A673 (cell line): ENCODE data around the gene TMEM44. TPM values are rescaled to one million over a fixed set of nuclear protein-coding genes. Genes with fewer than 3 reads are reported as not detected.

ENCODE experiments used
- BruUV-seq: library from RNA; stranded (reverse); fragments of 400-500 nt; replicated peaks from 2 replicates; lab custom pipeline; 2021; lab: Mats Ljungman, UMichigan
- CTCF ChIA-PET: fragments of 300-600 bp; sonication (Branson Sonifier 250); formaldehyde crosslinking; loops from one replicate; lab custom pipeline; 2022; ENCODE audit warnings: antibody characterized with exemption; lab: Charles Lee
- POLR2A ChIA-PET: fragments of 300-600 bp; sonication (Branson Sonifier 250); formaldehyde crosslinking; loops from one replicate; lab custom pipeline; 2022; ENCODE audit warnings: antibody characterized with exemption; ENCODE audit not compliant: low non-redundant PET; lab: Charles Lee
- DNase-seq: peaks from one replicate; pipeline ENCODE4 v3.0.0-alpha.2; 2015; ENCODE audit warnings: low spot score
- H3K27ac ChIP-seq: fragments of 200-600 bp; sonication (generic); 2 replicates; pipeline ENCODE4 v1.5.1; 2016; ENCODE audit warnings: mixed run types, low read depth, mild to moderate bottlenecking, mixed read lengths, antibody characterized with exemption, low read length; ENCODE audit not compliant: poor library complexity, severe bottlenecking
- H3K27me3 ChIP-seq: fragments of 200-600 bp; sonication (generic); replicated peaks from 2 replicates; pipeline ENCODE4 v1.6.1; 2017; ENCODE audit warnings: mixed run types, low read depth, mild to moderate bottlenecking, mixed read lengths, antibody characterized with exemption, low read length; ENCODE audit not compliant: insufficient read depth, poor library complexity
- H3K36me3 ChIP-seq: fragments of 200-600 bp; sonication (generic); 2 replicates; pipeline ENCODE4 v1.6.1; 2016; ENCODE audit warnings: mixed run types, mild to moderate bottlenecking, mixed read lengths, antibody characterized with exemption, low read length; ENCODE audit not compliant: insufficient read depth, poor library complexity, severe bottlenecking
- H3K4me1 ChIP-seq: fragments of 200-600 bp; sonication (generic); 2 replicates; pipeline ENCODE4 v1.6.1; 2017; ENCODE audit warnings: mixed run types, mild to moderate bottlenecking, mixed read lengths, antibody characterized with exemption, low read length; ENCODE audit not compliant: insufficient read depth, poor library complexity, severe bottlenecking
- H3K4me3 ChIP-seq: fragments of 200-600 bp; sonication (generic); 2 replicates; pipeline ENCODE4 v1.5.1; 2016; ENCODE audit warnings: low read depth, mixed run types, mild to moderate bottlenecking, mixed read lengths, low read length; ENCODE audit not compliant: poor library complexity, severe bottlenecking
- H3K9me3 ChIP-seq: fragments of 200-600 bp; sonication (generic); 2 replicates; pipeline ENCODE4 v1.6.1; 2016; ENCODE audit warnings: mixed run types, low read depth, mild to moderate bottlenecking, mixed read lengths, antibody characterized with exemption, low read length; ENCODE audit not compliant: poor library complexity, severe bottlenecking
- EZH2 ChIP-seq: fragments of 200-600 bp; sonication (generic); IDR thresholded peaks from 2 replicates; pipeline ENCODE4 v1.6.1; 2017; ENCODE audit warnings: borderline replicate concordance, low read depth, mild to moderate bottlenecking, mixed read lengths, antibody characterized with exemption, low read length; ENCODE audit not compliant: poor library complexity, severe bottlenecking
- intact Hi-C: fragments of 100-400 bp; cut with micrococcal nuclease; formaldehyde crosslinking; loops from one replicate; pipeline ENCODE4 v1.10.0; 2022; ENCODE audit not compliant: unreplicated experiment
- total RNA-seq: library from RNA; stranded (reverse); gene quantifications from 2 replicates; pipeline ENCODE4 v1.2.3, GENCODE V29; 2021
- TF ChIP-seq, protein P1 (sequence below): fragments of 300-800, 200-600 bp; sonication (generic); conservative IDR thresholded peaks from 2 replicates; pipeline ENCODE4 v1.5.1; 2017; ENCODE audit warnings: low read depth, mild to moderate bottlenecking, antibody characterized with exemption, low read length, moderate library complexity, mixed read lengths

Gene TMEM44
- total RNA-seq, 1 experiment from 2014 or later, result 20.9 TPM

GRCh38 chr3:194617827-194618226 lies 15.4 kb downstream of the TMEM44 start:
- no TSS peak for BruUV-seq
- DNase-seq, result no peak
- no peak overlapping the region for H3K4me3 ChIP-seq
- ChIA-PET CTCF (interaction anchor here (0.7 kb wide), 1 partner anchor 43 kb away, joined by 3 read pairs; no protein-coding TSS in a partner anchor), POLR2A (no interaction called here)
- H3K4me1 ChIP-seq, result no peaks in the 10 kb centered on the region
- no peak overlapping the region for H3K27ac ChIP-seq
- no peaks in the 10 kb centered on the region for H3K27me3 ChIP-seq
- H3K36me3 ChIP-seq, result no peaks in the 10 kb centered on the region
- no peaks in the 10 kb centered on the region for H3K9me3 ChIP-seq
- TF ChIP-seq, protein P1, sequence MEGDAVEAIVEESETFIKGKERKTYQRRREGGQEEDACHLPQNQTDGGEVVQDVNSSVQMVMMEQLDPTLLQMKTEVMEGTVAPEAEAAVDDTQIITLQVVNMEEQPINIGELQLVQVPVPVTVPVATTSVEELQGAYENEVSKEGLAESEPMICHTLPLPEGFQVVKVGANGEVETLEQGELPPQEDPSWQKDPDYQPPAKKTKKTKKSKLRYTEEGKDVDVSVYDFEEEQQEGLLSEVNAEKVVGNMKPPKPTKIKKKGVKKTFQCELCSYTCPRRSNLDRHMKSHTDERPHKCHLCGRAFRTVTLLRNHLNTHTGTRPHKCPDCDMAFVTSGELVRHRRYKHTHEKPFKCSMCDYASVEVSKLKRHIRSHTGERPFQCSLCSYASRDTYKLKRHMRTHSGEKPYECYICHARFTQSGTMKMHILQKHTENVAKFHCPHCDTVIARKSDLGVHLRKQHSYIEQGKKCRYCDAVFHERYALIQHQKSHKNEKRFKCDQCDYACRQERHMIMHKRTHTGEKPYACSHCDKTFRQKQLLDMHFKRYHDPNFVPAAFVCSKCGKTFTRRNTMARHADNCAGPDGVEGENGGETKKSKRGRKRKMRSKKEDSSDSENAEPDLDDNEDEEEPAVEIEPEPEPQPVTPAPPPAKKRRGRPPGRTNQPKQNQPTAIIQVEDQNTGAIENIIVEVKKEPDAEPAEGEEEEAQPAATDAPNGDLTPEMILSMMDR, result no peak
- no peak for TF ChIP-seq EZH2
- intact Hi-C loops, result no loop called here

DNA sequence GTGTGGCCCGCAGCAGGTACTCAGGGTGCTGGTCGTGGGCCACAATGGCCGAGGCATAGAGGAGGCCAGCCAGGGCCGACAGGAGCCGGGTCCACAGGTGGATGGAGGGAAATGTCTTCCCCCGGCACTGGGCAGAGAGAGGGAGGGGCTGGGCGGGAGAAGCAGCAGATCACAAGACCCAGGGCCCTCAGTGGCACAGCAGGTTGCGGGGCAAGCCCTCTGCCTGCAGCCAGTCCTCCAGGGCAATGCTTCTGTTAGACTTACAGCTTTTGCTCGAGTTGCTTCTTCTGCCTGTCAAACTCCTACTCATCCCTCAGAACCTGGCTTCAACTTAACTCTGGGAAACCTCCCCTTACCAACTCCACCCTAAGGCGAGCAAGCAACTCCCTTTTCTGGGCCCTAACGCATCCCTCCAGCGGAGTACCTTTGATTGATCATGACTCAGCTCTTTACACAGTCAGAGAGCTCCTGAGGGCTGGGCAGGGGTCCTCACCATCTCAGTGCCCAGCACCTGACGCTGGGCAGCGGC lies 16.0 kb downstream of the TMEM44 start:
- Histone ChIP-seq H3K9me3 (no peaks in the 10 kb centered on the region), H3K4me1 (no peaks in the 10 kb centered on the region), H3K4me3 (no peak overlapping the region), H3K36me3 (no peaks in the 10 kb centered on the region), H3K27me3 (no peaks in the 10 kb centered on the region), H3K27ac (no peak overlapping the region)
- no TSS peak for BruUV-seq
- ChIA-PET CTCF (no interaction called here), POLR2A (no interaction called here)
- TF ChIP-seq, protein P1, result no peak
- intact Hi-C loops, result no loop called here
- DNase-seq, result no peak

DNA sequence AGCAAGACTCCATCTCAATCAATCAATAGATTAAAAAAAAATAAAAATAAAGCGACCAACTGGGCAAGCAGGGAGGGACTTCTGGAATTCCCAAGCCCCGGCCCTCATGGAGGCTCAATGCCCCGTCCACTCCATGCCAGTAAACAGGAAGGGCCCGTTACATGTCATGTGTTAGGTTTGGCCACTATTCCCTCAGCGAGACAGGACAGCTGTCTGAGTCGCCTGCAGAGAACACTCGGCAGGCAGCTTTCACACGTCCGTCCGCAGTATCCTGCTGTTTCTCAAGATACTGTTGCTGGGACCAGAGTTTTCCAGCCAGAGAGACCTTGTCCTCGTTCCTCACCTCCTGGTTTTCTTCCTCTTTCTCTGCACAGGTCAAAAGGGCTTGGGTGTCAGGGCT lies 18.0 kb downstream of the TMEM44 start:
- H3K4me1 ChIP-seq, result no peaks in the 10 kb centered on the region
- no peaks in the 10 kb centered on the region for H3K9me3 ChIP-seq
- H3K27me3 ChIP-seq, result no peaks in the 10 kb centered on the region
- H3K27ac ChIP-seq, result no peak overlapping the region
- H3K4me3 ChIP-seq, result no peak overlapping the region
- CTCF ChIA-PET, result no interaction called here
- H3K36me3 ChIP-seq, result no peaks in the 10 kb centered on the region
- BruUV-seq, result no TSS peak
- intact Hi-C loops, result no loop called here
- POLR2A ChIA-PET, result no interaction called here
- DNase-seq, result no peak
- TF ChIP-seq, protein P1, result no peak
- no peak for TF ChIP-seq EZH2
